ENCODE results near the gene BCCIP. TPM values are rescaled to one million over a fixed set of nuclear protein-coding genes. Genes with fewer than 3 reads are reported as not detected.

BCCIP gene
- total RNA-seq, 1 experiment from 2014 or later = 159 TPM

DNA sequence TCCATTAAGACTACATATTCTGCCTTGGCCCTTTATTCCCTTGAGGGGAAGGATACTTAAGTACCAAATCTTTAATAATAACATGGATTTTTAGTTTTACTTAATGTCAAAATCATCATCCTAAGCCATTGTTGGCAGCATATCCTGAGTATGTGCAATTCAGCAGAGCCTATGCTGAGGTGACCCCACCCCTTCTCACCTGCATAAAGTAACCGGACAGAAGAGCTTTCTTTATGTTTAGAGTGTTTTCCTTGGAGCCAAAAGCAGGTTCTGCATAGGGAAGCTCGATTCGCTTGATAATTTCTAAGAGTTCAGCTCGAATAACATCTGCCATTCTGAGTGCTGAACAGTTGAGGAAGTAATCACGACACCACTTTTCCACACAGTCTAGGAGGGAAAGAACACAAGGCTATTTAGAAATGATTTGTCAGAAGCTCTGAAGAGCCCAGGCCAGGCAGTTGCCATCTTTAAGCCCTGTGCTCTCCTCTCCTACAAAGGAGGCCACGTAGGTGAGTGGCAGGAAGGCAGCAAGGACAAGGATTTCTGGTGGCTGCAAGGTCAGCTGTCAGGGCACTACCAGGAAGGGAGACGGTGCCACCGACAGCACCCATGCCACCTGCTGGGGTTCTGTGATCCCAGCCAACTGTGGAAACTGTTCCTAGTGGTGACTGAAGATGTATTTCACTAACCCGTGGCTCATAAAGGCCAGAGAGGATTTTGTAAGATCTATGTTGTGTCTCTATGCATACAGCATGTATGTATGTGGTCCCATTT lies 15.6 kb downstream of the BCCIP start:
- no peak overlapping the region for H3K4me2 ChIP-seq (ENCODE audit: low read length)
- H3K9me3 ChIP-seq (ENCODE audit: control insufficient read depth in 1 of 2, insufficient read depth in 1 of 2, low read depth in 1 of 2, low read length in 2 of 2) = no peaks in the 10 kb centered on the region
- DNase-seq (ENCODE audit: low read depth, low spot score) (no peak), ATAC-seq (0 out of 2 replicates have a peak, but pooled peaks have one; percentile 10)
- BruUV-seq (replicated peaks) = no TSS peak
- no peaks in the 10 kb centered on the region for H3K27me3 ChIP-seq (ENCODE audit: insufficient read depth, low read length)
- intact Hi-C loops (cut with micrococcal nuclease) = no loop called here
- no peak overlapping the region for H3K27ac ChIP-seq (ENCODE audit: low read depth, low read length)
- RAD21 ChIA-PET (ENCODE audit: low non-redundant PET in 1 of 2, low total read pairs in 2 of 2, uncharacterized antibody in 2 of 2, unreplicated experiment in 2 of 2) = no interaction called here
- H3K79me2 ChIP-seq (ENCODE audit: insufficient read depth, low read length) = peaks cover 5% of the 10 kb centered on the region; the same call in 1 of the 2 replicates
- H3K36me3 ChIP-seq (ENCODE audit: control insufficient read depth in 1 of 2, insufficient read depth in 2 of 2, low read length in 2 of 2) = peaks cover 54 to 62% of the 10 kb centered on the region in 2 experiments
- H4K20me1 ChIP-seq (ENCODE audit: insufficient read depth) = peaks cover 6% of the 10 kb centered on the region; the same call in 1 of the 2 replicates
- peak; percentile 34; the same call in 1 of the 2 replicates for TF ChIP-seq SIN3A (IDR thresholded peaks at IDR 0.05; ENCODE audit: low read depth)
- TF ChIP-seq, protein P1, sequence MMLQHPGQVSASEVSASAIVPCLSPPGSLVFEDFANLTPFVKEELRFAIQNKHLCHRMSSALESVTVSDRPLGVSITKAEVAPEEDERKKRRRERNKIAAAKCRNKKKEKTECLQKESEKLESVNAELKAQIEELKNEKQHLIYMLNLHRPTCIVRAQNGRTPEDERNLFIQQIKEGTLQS (IDR thresholded peaks at IDR 0.05) = no peak
- H3K9me2 ChIP-seq (ENCODE audit: insufficient read depth) = no peaks in the 10 kb centered on the region
- H3K9ac ChIP-seq (ENCODE audit: low read length) = no peak overlapping the region
- H2AFZ ChIP-seq (ENCODE audit: low read depth, low read length, poor library complexity, severe bottlenecking) = no peak overlapping the region
- H3K4me3 ChIP-seq (replicated peaks in 1 of 2; ENCODE audit: low read depth in 1 of 2, low read length in 2 of 2) = no peak overlapping the region
- H3K4me1 ChIP-seq (ENCODE audit: control insufficient read depth in 1 of 2, insufficient read depth in 2 of 2, low read length in 2 of 2) = no peaks in the 10 kb centered on the region
- POLR2A ChIA-PET = no interaction called here
- CTCF ChIA-PET = no interaction called here

DNA sequence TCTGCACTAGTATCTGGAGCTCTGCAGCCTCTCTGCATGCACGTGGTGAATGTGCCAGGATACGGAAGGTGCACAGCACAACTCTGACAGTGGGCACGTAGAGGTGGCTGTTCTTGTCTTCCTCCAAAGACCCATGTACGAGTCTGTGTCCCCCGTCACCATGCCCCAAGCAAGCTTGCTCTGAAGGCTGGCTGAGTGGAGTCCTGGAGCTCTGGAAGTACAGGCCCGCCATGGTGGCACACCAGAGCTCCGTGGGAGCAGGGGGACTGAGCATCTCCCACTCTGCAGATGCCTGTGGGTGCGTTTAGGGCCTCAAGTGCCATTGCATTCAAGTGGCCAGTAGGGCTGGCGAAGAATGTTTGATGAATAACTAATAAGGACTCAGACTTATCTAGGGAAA lies 17.1 kb downstream of the BCCIP start:
- no TSS peak for BruUV-seq (replicated peaks)
- H3K27ac ChIP-seq (ENCODE audit: low read depth, low read length) = no peak overlapping the region
- POLR2A ChIA-PET = no interaction called here

More for the DNA sequence above, 17.1 kb downstream of the BCCIP start:
- H3K9ac ChIP-seq (ENCODE audit: low read length) = no peak overlapping the region
- no peak overlapping the region for H3K4me3 ChIP-seq (replicated peaks in 1 of 2; ENCODE audit: low read depth in 1 of 2, low read length in 2 of 2)
- RAD21 ChIA-PET (ENCODE audit: low non-redundant PET in 1 of 2, low total read pairs in 2 of 2, uncharacterized antibody in 2 of 2, unreplicated experiment in 2 of 2) = no interaction called here
- H4K20me1 ChIP-seq (ENCODE audit: insufficient read depth) = peaks cover 6% of the 10 kb centered on the region; the same call in 1 of the 2 replicates
- H3K27me3 ChIP-seq (ENCODE audit: insufficient read depth, low read length) = no peaks in the 10 kb centered on the region
- intact Hi-C loops (cut with micrococcal nuclease) = no loop called here
- CTCF ChIA-PET = no interaction called here
- TF ChIP-seq EZH2 (IDR thresholded peaks at IDR 0.05) (no peak), POLR2A (IDR thresholded peaks at IDR 0.05; ENCODE audit: borderline replicate concordance, extremely low read depth, insufficient read depth, insufficient read length) (no peak), RAD21 (IDR thresholded peaks at IDR 0.05; ENCODE audit: low read depth) (no peak), SRF (IDR thresholded peaks at IDR 0.05; ENCODE audit: low read depth) (no peak)
- TF ChIP-seq, protein P1 (IDR thresholded peaks at IDR 0.05) = no peak
- ATAC-seq = no peak
- peaks cover 2% of the 10 kb centered on the region; the same call in 1 of the 2 replicates for H3K79me2 ChIP-seq (ENCODE audit: insufficient read depth, low read length)
- DNase-seq (ENCODE audit: low read depth, low spot score) = no peak
- no peak overlapping the region for H2AFZ ChIP-seq (ENCODE audit: low read depth, low read length, poor library complexity, severe bottlenecking)
- peaks cover 49 to 59% of the 10 kb centered on the region in 2 experiments for H3K36me3 ChIP-seq (ENCODE audit: control insufficient read depth in 1 of 2, insufficient read depth in 2 of 2, low read length in 2 of 2)
- no peaks in the 10 kb centered on the region for H3K9me2 ChIP-seq (ENCODE audit: insufficient read depth)
- H3K4me2 ChIP-seq (ENCODE audit: low read length) = no peak overlapping the region
- H3K4me1 ChIP-seq (ENCODE audit: control insufficient read depth in 1 of 2, insufficient read depth in 2 of 2, low read length in 2 of 2) = no peaks in the 10 kb centered on the region
- no peaks in the 10 kb centered on the region for H3K9me3 ChIP-seq (ENCODE audit: control insufficient read depth in 1 of 2, insufficient read depth in 1 of 2, low read depth in 1 of 2, low read length in 2 of 2)

Data from HCT116 (cell line).